ENCODE data around the gene NTS.

DNA sequence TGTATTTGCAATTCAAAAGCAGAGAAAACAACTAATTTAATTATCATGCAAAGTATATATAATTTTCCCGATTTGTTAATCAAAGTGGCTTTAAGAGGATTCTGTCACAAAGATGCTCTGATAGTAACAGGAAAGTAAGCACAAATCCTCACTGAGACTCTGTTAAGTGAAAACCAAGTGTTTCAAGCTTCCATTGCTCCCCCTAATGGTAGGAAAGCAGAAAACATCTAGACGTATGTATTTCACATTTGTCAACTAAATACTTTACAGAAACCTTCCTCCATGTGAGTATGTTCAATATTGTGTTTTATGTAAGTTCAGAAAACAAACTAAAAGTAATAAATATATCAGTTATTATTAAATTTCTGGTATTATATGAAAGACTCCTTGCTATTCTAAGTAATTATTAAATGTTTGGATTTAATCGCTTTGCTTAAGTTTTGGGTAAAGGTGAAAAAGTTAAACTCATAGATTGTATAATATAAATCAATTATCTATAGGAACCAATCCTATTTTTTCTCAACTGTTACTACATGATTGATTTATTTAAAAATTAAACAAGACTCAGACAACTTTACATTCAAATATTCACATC lies 1.5 kb upstream of the NTS start:
- no peak for TF ChIP-seq POLR2A (IDR thresholded peaks at IDR 0.05)
- TF ChIP-seq, protein P1, sequence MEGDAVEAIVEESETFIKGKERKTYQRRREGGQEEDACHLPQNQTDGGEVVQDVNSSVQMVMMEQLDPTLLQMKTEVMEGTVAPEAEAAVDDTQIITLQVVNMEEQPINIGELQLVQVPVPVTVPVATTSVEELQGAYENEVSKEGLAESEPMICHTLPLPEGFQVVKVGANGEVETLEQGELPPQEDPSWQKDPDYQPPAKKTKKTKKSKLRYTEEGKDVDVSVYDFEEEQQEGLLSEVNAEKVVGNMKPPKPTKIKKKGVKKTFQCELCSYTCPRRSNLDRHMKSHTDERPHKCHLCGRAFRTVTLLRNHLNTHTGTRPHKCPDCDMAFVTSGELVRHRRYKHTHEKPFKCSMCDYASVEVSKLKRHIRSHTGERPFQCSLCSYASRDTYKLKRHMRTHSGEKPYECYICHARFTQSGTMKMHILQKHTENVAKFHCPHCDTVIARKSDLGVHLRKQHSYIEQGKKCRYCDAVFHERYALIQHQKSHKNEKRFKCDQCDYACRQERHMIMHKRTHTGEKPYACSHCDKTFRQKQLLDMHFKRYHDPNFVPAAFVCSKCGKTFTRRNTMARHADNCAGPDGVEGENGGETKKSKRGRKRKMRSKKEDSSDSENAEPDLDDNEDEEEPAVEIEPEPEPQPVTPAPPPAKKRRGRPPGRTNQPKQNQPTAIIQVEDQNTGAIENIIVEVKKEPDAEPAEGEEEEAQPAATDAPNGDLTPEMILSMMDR (IDR thresholded peaks at IDR 0.05), result peak; percentile 46 to 63 (median 58)

All from tibial nerve (tissue), 3 donors.